Calu3 (cell line): Measurements from ENCODE around the gene DRP2. TPM values are rescaled to one million over a fixed set of nuclear protein-coding genes. Genes with fewer than 3 reads are reported as not detected.

ENCODE experiments used
- BruUV-seq: library from RNA; stranded (reverse); fragments of 400-500 nt; replicated peaks from 2 replicates; lab custom pipeline; 2021; lab: Mats Ljungman, UMichigan
- CTCF ChIA-PET: fragments of 300-600 bp; sonication (Branson Sonifier 250); formaldehyde crosslinking; loops from one replicate; lab custom pipeline; 2022; ENCODE audit warnings: antibody characterized with exemption; lab: Charles Lee
- DNase-seq: peaks from one replicate; pipeline ENCODE4 v3.0.0; 2022
- H3K27ac Mint-ChIP-seq: one replicate; pipeline ENCODE4 v1.8.0; 2022; ENCODE audit warnings: mixed read lengths; ENCODE audit not compliant: unreplicated experiment
- H3K27me3 Mint-ChIP-seq: one replicate; pipeline ENCODE4 v1.8.0; 2022; ENCODE audit warnings: mixed read lengths; ENCODE audit not compliant: unreplicated experiment
- H3K36me3 Mint-ChIP-seq: one replicate; pipeline ENCODE4 v1.8.0; 2022; ENCODE audit warnings: mild to moderate bottlenecking, moderate library complexity, mixed read lengths; ENCODE audit not compliant: insufficient read depth, unreplicated experiment
- H3K4me1 Mint-ChIP-seq: one replicate; pipeline ENCODE4 v1.8.0; 2022; ENCODE audit warnings: mild to moderate bottlenecking, low read depth, mixed read lengths; ENCODE audit not compliant: unreplicated experiment
- H3K4me3 Mint-ChIP-seq: one replicate; pipeline ENCODE4 v1.8.0; 2022; ENCODE audit warnings: mild to moderate bottlenecking, low read depth, moderate library complexity, mixed read lengths; ENCODE audit not compliant: unreplicated experiment
- H3K9me3 Mint-ChIP-seq: one replicate; pipeline ENCODE4 v1.8.0; 2022; ENCODE audit warnings: low read depth, mixed read lengths; ENCODE audit not compliant: unreplicated experiment
- CTCF ChIP-seq: fragments of 200-600 bp; IDR thresholded peaks from one replicate; pipeline ENCODE4 v1.8.0; 2022; ENCODE audit warnings: antibody characterized with exemption; ENCODE audit not compliant: unreplicated experiment
- intact Hi-C: fragments of 100-400 bp; cut with micrococcal nuclease; formaldehyde crosslinking; loops from one replicate; pipeline ENCODE4 v1.10.0; 2022; ENCODE audit not compliant: unreplicated experiment
- total RNA-seq: library from RNA; stranded (reverse); gene quantifications from 2 replicates; pipeline ENCODE4 v1.2.3, GENCODE V29; 2022

DRP2 gene
- total RNA-seq, 1 experiment from 2014 or later, result 0.66 TPM

GRCh38 chrX:101260435-101260834, 40.8 kb downstream of the DRP2 start:
- BruUV-seq, result no TSS peak
- Mint-ChIP-seq H3K36me3 (no peaks in the 10 kb centered on the region), H3K4me3 (no peak overlapping the region), H3K4me1 (no peaks in the 10 kb centered on the region), H3K27me3 (peaks cover 14% of the 10 kb centered on the region), H3K9me3 (no peaks in the 10 kb centered on the region), H3K27ac (no peak overlapping the region)
- intact Hi-C loops, result no loop called here
- CTCF ChIA-PET, result no interaction called here
- no peak for TF ChIP-seq CTCF
- no peak for DNase-seq

GRCh38 chrX:101262590-101262989, 43.0 kb downstream of the DRP2 start:
- peaks cover 14% of the 10 kb centered on the region for H3K27me3 Mint-ChIP-seq
- TF ChIP-seq CTCF, result no peak
- no peak for DNase-seq
- intact Hi-C loops, result no loop called here
- no peak overlapping the region for H3K27ac Mint-ChIP-seq
- CTCF ChIA-PET, result no interaction called here
- H3K4me3 Mint-ChIP-seq, result no peak overlapping the region
- H3K9me3 Mint-ChIP-seq, result no peaks in the 10 kb centered on the region
- no TSS peak for BruUV-seq
- no peaks in the 10 kb centered on the region for H3K4me1 Mint-ChIP-seq
- no peaks in the 10 kb centered on the region for H3K36me3 Mint-ChIP-seq

- no peaks in the 10 kb centered on the region for H3K4me1 Mint-ChIP-seq
- CTCF ChIA-PET, result no interaction called here
- no peak overlapping the region for H3K27ac Mint-ChIP-seq
- no peaks in the 10 kb centered on the region for H3K36me3 Mint-ChIP-seq
- TF ChIP-seq CTCF, result no peak
- H3K9me3 Mint-ChIP-seq, result no peaks in the 10 kb centered on the region
- H3K4me3 Mint-ChIP-seq, result no peak overlapping the region
- no TSS peak for BruUV-seq
- DNase-seq, result no peak
- peaks cover 14% of the 10 kb centered on the region for H3K27me3 Mint-ChIP-seq
- intact Hi-C loops, result no loop called here
Measured at GRCh38 chrX:101263766-101264165, 44.2 kb downstream of the DRP2 start.

- BruUV-seq, result no TSS peak
- H3K4me1 Mint-ChIP-seq, result no peaks in the 10 kb centered on the region
- CTCF ChIA-PET, result no interaction called here
- TF ChIP-seq CTCF, result no peak
- no peaks in the 10 kb centered on the region for H3K9me3 Mint-ChIP-seq
- H3K27me3 Mint-ChIP-seq, result peaks cover 27% of the 10 kb centered on the region
- intact Hi-C loops, result no loop called here
- no peak for DNase-seq
- H3K27ac Mint-ChIP-seq, result no peak overlapping the region
- no peaks in the 10 kb centered on the region for H3K36me3 Mint-ChIP-seq
- H3K4me3 Mint-ChIP-seq, result no peak overlapping the region
Measured at GRCh38 chrX:101265869-101266428, 46.4 kb downstream of the DRP2 start.
